Cortex of kidney (tissue), 1 donor: ENCODE data around the gene TEX10.
"Not testable (repeated sequence)": the region's sequence is repeated elsewhere in the genome, so short reads cannot be mapped to it uniquely, and the experiment has no call there.

Source experiments
- DNase-seq: peaks from one replicate; lab custom pipeline; 2025; lab: John Stamatoyannopoulos, UW

Gene TEX10

GRCh38 chr9:100352727-100353505, at the start of gene TEX10:
Gene TEX10, minus strand, starts transcription at chr9:100352942. Its CDS starts 3,579 bp downstream, at chr9:100349363.
- DNase-seq = peak; percentile 22

- DNase-seq = no peak
Observed at GRCh38 chr9:100401042-100401441, 48.3 kb upstream of the TEX10 start.

- DNase-seq = no peak
Observed at GRCh38 chr9:100397529-100398266, 45.0 kb upstream of the TEX10 start.

- DNase-seq = no peak
Observed at GRCh38 chr9:100396769-100397168, 44.0 kb upstream of the TEX10 start.

- no peak for DNase-seq
Observed at GRCh38 chr9:100394816-100395215, 42.1 kb upstream of the TEX10 start.

- no peak for DNase-seq
Observed at GRCh38 chr9:100394032-100394695, 41.4 kb upstream of the TEX10 start.

- DNase-seq = not testable (repeated sequence)
Observed at GRCh38 chr9:100392989-100393388, 40.2 kb upstream of the TEX10 start.

- no peak for DNase-seq
Observed at GRCh38 chr9:100379862-100380261, 27.1 kb upstream of the TEX10 start.

GRCh38 chr9:100377015-100377414, 24.3 kb upstream of the TEX10 start:
- no peak for DNase-seq

- DNase-seq = no peak
Observed at GRCh38 chr9:100375658-100376057, 22.9 kb upstream of the TEX10 start.

- no peak for DNase-seq
Observed at GRCh38 chr9:100372648-100373047, 19.9 kb upstream of the TEX10 start.

- DNase-seq = no peak
Observed at GRCh38 chr9:100370064-100370723, 17.5 kb upstream of the TEX10 start.

GRCh38 chr9:100368672-100369071, 15.9 kb upstream of the TEX10 start:
- DNase-seq = no peak

- no peak for DNase-seq
Observed at GRCh38 chr9:100366121-100366520, 13.4 kb upstream of the TEX10 start.

- no peak for DNase-seq
Observed at GRCh38 chr9:100364013-100364412, 11.3 kb upstream of the TEX10 start.

GRCh38 chr9:100359057-100359456, 6.3 kb upstream of the TEX10 start:
- no peak for DNase-seq

GRCh38 chr9:100357501-100357900, 4.8 kb upstream of the TEX10 start:
- DNase-seq = no peak

- DNase-seq = no peak
Observed at GRCh38 chr9:100355561-100355960, 2.8 kb upstream of the TEX10 start.

- DNase-seq = no peak
Observed at GRCh38 chr9:100354121-100354800, 1.5 kb upstream of the TEX10 start.

- no peak for DNase-seq
Observed at GRCh38 chr9:100352201-100352726, 478 bp downstream of the TEX10 start.

- DNase-seq = no peak
Observed at GRCh38 chr9:100351508-100351907, 1.2 kb downstream of the TEX10 start.
